RWPE2 (cell line): ENCODE measurements around the gene GPR135.
"Not testable (repeated sequence)": the region's sequence is repeated elsewhere in the genome, so short reads cannot be mapped to it uniquely, and the experiment has no call there.

Experiments used
- ATAC-seq: fragments of 200-7000 bp; cut with Tn5 transposase; 3 replicates; pipeline ENCODE4 v1.9.1; 2021; ENCODE audit warnings: low read depth
- DNase-seq: peaks from one replicate; pipeline ENCODE4 v3.0.0-alpha.2; 2020; ENCODE audit warnings: low spot score
- H3K27ac ChIP-seq: fragments of 450-650 bp; 2 replicates; pipeline ENCODE4 v1.5.1; 2017; ENCODE audit warnings: mild to moderate bottlenecking; ENCODE audit not compliant: poor library complexity, severe bottlenecking
- H3K27me3 ChIP-seq: fragments of 250-450 bp; sonication (Bioruptor Pico); 2 replicates; pipeline ENCODE4 v1.5.1; 2021; ENCODE audit warnings: mild to moderate bottlenecking, moderate library complexity; ENCODE audit not compliant: insufficient read depth, poor library complexity, severe bottlenecking
- H3K36me3 ChIP-seq: fragments of 250-450 bp; sonication (Bioruptor Pico); 2 replicates; pipeline ENCODE4 v1.5.1; 2020; ENCODE audit warnings: low read depth, mild to moderate bottlenecking, moderate library complexity
- H3K4me1 ChIP-seq: fragments of 250-450 bp; sonication (Bioruptor Pico); 2 replicates; pipeline ENCODE4 v1.5.1; 2021; ENCODE audit warnings: mild to moderate bottlenecking, moderate library complexity; ENCODE audit not compliant: insufficient read depth, poor library complexity, severe bottlenecking
- H3K4me3 ChIP-seq: fragments of 250-450 bp; sonication (Bioruptor Pico); 2 replicates; pipeline ENCODE4 v1.5.1; 2021; ENCODE audit warnings: mild to moderate bottlenecking, moderate library complexity; ENCODE audit not compliant: severe bottlenecking
- H3K9me3 ChIP-seq: fragments of 250-450 bp; sonication (Bioruptor Pico); 2 replicates; pipeline ENCODE4 v1.5.1; 2021; ENCODE audit warnings: mild to moderate bottlenecking, moderate library complexity; ENCODE audit not compliant: severe bottlenecking
- TF ChIP-seq, protein P1 (sequence below): fragments of 450-650 bp; IDR thresholded peaks from one replicate; pipeline ENCODE4 v1.5.1; 2017; ENCODE audit warnings: mild to moderate bottlenecking, moderate library complexity; ENCODE audit not compliant: poor library complexity, severe bottlenecking

The GPR135 gene

DNA sequence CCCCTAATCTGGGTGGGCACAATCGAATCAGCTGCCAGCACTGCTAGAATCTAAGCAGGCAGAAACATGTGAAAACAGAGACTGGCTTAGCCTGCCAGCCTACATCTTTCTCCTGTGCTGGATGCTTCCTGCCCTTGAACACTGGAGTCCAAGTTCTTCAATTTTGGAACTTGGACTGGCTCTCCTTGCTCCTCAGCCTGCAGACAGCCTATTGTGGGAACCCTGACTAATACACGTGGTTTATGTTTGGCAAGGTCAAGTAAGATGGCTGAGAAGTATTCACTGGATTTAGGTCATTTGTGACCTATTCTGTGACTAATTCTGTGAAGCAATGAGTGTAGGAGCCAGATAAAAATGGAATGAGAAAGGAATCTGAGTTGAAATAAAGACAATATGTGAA lies 11.0 kb downstream of the GPR135 start:
- no peak for DNase-seq
- no peaks in the 10 kb centered on the region for H3K27me3 ChIP-seq
- H3K4me3 ChIP-seq: no peak overlapping the region
- H3K27ac ChIP-seq: peak overlapping the region; percentile 10
- H3K9me3 ChIP-seq: no peaks in the 10 kb centered on the region
- peaks cover 26% of the 10 kb centered on the region for H3K36me3 ChIP-seq
- TF ChIP-seq, protein P1, sequence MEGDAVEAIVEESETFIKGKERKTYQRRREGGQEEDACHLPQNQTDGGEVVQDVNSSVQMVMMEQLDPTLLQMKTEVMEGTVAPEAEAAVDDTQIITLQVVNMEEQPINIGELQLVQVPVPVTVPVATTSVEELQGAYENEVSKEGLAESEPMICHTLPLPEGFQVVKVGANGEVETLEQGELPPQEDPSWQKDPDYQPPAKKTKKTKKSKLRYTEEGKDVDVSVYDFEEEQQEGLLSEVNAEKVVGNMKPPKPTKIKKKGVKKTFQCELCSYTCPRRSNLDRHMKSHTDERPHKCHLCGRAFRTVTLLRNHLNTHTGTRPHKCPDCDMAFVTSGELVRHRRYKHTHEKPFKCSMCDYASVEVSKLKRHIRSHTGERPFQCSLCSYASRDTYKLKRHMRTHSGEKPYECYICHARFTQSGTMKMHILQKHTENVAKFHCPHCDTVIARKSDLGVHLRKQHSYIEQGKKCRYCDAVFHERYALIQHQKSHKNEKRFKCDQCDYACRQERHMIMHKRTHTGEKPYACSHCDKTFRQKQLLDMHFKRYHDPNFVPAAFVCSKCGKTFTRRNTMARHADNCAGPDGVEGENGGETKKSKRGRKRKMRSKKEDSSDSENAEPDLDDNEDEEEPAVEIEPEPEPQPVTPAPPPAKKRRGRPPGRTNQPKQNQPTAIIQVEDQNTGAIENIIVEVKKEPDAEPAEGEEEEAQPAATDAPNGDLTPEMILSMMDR: no peak
- H3K4me1 ChIP-seq: peaks cover 9% of the 10 kb centered on the region
- peak; percentile 93 for ATAC-seq

DNA sequence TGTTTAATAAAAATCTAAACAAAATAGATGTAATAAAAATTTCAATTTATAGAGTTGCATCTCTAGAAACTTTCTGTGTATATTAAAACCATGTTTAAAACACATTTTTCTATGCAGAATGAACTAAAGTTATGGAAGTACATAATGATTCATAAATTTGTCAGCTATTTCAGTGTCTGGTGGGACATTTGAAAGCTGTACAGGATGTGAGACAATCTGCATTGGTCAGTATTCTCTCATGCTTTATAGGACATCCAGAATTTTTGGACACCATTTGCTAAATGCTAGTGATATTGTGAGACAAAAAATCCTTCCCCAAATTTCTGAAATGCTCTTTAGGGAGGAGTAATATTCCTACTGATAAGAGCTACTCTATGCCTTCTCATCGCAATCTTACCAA lies 13.3 kb downstream of the GPR135 start:
- DNase-seq (no peak), ATAC-seq (no peak)
- peaks cover 9% of the 10 kb centered on the region for H3K4me1 ChIP-seq
- no peaks in the 10 kb centered on the region for H3K27me3 ChIP-seq
- TF ChIP-seq, protein P1: no peak
- no peaks in the 10 kb centered on the region for H3K9me3 ChIP-seq
- H3K36me3 ChIP-seq: 0 out of 2 replicates have a peak, but pooled peaks cover 6% of the 10 kb centered on the region
- H3K27ac ChIP-seq: no peak overlapping the region
- no peak overlapping the region for H3K4me3 ChIP-seq

DNA sequence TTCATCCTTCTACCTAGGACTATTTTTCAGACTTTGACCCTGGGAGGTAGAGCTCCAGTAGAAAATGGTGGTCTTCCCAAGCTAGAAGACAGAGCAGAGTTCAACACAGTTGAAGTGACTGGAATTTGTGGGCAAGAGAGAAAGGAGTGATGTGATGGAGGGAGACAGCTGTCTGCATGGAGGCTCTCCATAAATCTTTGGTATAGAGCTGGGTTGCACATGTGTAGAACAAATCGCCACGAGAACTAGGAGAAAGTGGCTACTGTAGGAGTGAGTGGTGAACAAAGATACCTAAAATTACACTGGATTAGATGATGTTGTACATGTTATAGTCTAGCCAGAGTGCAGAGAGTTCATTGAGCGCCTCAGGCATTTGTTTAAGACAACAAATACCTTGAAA lies 14.5 kb downstream of the GPR135 start:
- H3K27me3 ChIP-seq: no peaks in the 10 kb centered on the region
- no peaks in the 10 kb centered on the region for H3K9me3 ChIP-seq
- ATAC-seq (no peak), DNase-seq (no peak)
- H3K4me3 ChIP-seq: no peak overlapping the region
- no peak overlapping the region for H3K27ac ChIP-seq
- H3K4me1 ChIP-seq: peaks cover 9% of the 10 kb centered on the region
- TF ChIP-seq, protein P1: no peak
- H3K36me3 ChIP-seq: 0 out of 2 replicates have a peak, but pooled peaks cover 3% of the 10 kb centered on the region

DNA sequence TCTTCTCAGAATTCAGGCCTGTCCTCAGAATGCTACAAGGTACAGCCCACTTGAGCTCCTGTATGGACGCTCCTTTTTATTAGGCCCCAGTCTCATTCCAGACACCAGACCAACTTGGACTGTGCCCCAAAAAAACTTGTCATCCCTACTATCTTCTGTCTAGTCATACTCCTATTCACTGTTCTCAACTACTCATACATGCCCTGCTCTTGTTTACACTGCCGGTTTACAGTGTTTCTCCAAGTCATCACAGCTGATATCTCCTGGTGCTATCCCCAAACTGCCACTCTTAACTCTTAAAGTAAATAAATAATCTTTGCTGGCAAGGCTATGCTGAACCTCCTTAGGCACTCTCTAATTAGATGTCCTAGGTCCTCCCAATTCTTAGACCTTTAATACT lies 16.5 kb downstream of the GPR135 start:
- H3K27me3 ChIP-seq, H3K36me3 ChIP-seq, DNase-seq, H3K27ac ChIP-seq, H3K4me1 ChIP-seq, ATAC-seq, H3K9me3 ChIP-seq, H3K4me3 ChIP-seq: not testable (repeated sequence)

DNA sequence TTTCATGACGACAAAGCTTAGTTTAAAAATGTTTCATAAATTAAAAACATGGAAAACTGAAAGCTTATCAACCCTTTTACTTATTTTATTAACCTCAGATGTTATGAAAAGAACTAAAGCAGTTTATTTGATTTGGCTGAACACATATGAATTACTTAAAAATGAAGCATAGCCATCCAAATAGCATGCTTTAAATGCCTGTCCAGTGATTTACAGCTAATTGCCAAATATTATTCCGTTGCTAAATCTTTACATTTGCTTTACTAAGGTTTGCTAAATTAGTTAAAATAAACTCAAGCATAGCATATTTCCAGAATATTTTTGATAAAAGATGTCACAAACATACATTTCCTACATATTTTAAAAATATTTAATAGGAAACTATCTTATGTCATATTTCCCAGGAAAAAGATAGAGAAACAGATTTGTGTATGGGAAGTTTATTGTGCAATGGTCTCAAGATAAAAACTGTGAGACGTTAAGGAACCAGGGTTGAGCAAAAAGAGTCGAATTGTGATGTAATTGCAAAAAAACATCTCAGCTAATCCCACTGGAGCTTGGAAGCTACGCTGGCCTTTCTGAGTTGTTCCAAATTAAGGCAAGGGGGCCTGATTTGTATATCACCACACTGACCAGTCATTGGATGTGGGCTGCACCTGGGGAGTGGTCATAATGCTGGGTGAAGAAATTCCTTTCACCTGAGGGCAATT lies 25.8 kb downstream of the GPR135 start:
- peaks cover 6% of the 10 kb centered on the region; the same call in 1 of the 2 replicates for H3K36me3 ChIP-seq
- H3K4me1 ChIP-seq: peaks cover 28% of the 10 kb centered on the region
- H3K27me3 ChIP-seq: no peaks in the 10 kb centered on the region
- TF ChIP-seq, protein P1: no peak
- no peak overlapping the region for H3K4me3 ChIP-seq
- H3K9me3 ChIP-seq: no peaks in the 10 kb centered on the region
- ATAC-seq (peak; percentile 82), DNase-seq (no peak)
- H3K27ac ChIP-seq: peak overlapping the region; percentile 50
